ENCODE data around the gene LAMC2.
"Not testable (repeated sequence)": the region's sequence is repeated elsewhere in the genome, so short reads cannot be mapped to it uniquely, and the experiment has no call there.

The LAMC2 gene

DNA sequence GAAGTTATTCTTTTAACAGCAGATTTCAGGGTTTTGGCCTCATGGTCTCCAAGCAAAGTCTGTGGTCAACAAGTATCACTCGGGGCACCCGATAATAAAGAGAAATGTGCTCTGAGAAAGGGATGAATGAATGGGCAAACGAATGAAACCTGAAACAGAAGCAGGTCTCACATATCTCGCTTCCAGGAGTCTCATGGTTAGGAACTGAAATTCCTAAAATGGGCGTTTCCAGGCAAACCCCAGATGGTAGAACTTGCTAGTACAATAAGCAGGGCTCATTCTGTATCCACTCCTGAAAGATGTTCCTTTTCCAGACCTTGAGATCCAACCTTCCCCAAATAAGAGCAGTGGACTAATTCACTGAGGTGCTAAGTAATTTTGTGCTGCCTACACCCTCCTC lies 87.2 kb downstream of the LAMC2 start:
- no peak overlapping the region for H3K4me3 ChIP-seq (replicated peaks in 1 of 2; ENCODE audit: low read depth in 2 of 2, low read length in 2 of 2)
- DNase-seq (ENCODE audit: low read depth in 2 of 2): peak; percentile 34 to 49
- TF ChIP-seq, protein P1, sequence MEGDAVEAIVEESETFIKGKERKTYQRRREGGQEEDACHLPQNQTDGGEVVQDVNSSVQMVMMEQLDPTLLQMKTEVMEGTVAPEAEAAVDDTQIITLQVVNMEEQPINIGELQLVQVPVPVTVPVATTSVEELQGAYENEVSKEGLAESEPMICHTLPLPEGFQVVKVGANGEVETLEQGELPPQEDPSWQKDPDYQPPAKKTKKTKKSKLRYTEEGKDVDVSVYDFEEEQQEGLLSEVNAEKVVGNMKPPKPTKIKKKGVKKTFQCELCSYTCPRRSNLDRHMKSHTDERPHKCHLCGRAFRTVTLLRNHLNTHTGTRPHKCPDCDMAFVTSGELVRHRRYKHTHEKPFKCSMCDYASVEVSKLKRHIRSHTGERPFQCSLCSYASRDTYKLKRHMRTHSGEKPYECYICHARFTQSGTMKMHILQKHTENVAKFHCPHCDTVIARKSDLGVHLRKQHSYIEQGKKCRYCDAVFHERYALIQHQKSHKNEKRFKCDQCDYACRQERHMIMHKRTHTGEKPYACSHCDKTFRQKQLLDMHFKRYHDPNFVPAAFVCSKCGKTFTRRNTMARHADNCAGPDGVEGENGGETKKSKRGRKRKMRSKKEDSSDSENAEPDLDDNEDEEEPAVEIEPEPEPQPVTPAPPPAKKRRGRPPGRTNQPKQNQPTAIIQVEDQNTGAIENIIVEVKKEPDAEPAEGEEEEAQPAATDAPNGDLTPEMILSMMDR (IDR thresholded peaks at IDR 0.05; ENCODE audit: low read depth, low read length): no peak

DNA sequence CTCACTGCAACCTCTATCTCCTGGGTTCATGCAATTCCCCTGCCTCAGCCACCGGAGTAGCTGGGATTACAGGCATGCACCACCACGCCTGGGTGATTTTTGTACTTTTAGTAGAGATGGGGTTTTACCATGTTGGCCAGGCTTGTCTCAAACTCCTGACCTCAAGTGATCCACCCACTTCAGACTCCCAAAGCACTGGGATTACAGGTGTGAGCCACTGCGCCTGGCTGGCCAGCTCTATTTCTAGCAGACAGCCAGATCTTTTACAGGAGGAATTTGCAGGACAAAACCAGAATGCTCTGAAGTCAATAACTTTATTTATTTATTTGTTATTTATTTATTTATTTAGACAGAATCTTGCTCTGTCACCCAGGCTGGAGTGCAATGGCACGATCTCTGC lies 87.9 kb downstream of the LAMC2 start:
- not testable (repeated sequence) for H3K4me3 ChIP-seq (replicated peaks in 1 of 2; ENCODE audit: low read depth in 2 of 2, low read length in 2 of 2); DNase-seq (ENCODE audit: low read depth in 2 of 2)

GRCh38 chr1:183274836-183275235 lies 88.8 kb downstream of the LAMC2 start:
- no peak for DNase-seq (ENCODE audit: low read depth in 2 of 2)
- TF ChIP-seq, protein P1 (IDR thresholded peaks at IDR 0.05; ENCODE audit: low read depth, low read length): no peak
- H3K4me3 ChIP-seq (replicated peaks in 1 of 2; ENCODE audit: low read depth in 2 of 2, low read length in 2 of 2): no peak overlapping the region

DNA sequence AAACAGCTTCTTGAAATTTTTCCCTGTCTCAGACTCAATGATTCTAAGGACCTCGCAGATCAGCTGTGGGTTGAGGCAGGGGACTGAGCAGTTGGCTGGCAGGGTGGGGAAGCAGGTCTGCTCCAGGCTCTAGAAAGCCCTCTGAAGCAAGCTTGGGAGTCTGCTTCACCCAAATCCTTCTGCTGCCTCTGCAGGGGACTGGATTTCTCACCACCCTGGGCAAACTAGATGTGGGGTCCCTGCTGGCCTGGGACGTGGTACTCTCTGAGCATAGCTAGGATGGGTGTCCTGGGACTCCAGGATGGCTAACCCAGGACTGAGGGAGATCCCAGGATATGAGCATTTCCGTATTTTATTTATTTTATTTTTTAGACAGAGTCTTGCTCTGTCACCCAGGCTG lies 89.3 kb downstream of the LAMC2 start:
- TF ChIP-seq, protein P1 (IDR thresholded peaks at IDR 0.05; ENCODE audit: low read depth, low read length): no peak
- DNase-seq (ENCODE audit: low read depth in 2 of 2): no peak
- H3K4me3 ChIP-seq (replicated peaks in 1 of 2; ENCODE audit: low read depth in 2 of 2, low read length in 2 of 2): no peak overlapping the region

GRCh38 chr1:183276386-183277080 lies 90.5 kb downstream of the LAMC2 start:
- TF ChIP-seq, protein P1 (IDR thresholded peaks at IDR 0.05; ENCODE audit: low read depth, low read length): no peak
- H3K4me3 ChIP-seq (replicated peaks in 1 of 2; ENCODE audit: low read depth in 2 of 2, low read length in 2 of 2): no peak overlapping the region
- peak in 1 of 2 donors; percentile 13 for DNase-seq (ENCODE audit: low read depth in 2 of 2)

DNA sequence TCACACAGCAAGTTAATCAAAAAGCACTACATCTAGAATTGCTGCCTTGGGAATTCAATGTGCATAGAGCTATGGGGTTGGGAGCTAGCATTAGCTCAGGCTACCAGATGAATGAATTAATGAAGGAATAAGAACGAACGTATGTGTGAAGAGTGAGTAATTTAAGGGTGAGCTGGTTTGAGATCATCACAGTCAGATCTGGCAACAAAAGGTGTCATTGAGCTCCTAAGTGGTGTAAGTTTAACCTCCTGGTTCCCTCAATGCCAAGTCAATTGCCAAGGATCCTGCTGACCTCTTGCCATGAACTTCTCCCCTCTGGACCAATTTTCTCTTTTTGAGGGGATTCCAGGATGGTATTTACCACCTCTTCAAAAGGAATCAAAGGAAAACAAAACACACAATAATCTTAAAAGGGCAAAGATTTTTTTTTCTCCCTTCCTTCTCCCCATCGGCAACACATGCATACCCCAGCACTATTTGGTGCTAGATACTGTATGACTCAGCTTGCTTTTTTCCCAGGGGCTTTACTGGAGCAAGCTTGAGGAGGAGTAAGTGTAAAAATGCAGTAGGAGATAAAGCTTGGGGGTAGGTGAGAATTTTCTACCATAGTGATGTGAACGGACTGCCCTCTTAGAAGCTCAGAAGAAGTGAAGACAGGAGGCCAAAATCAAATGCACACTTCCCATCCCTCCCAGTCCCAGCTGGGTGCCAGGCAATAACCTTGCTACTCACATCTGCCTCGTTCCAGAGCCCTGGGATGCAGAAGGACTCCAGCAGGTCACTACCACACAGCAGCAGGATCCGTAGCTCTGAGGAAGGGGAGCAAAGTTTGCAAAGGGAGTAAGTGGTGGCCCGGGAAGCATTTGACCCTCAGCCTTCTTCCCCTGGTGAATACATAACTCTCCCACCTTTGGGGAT lies 92.0 kb downstream of the LAMC2 start:
- TF ChIP-seq, protein P1 (IDR thresholded peaks at IDR 0.05; ENCODE audit: low read depth, low read length): no peak
- DNase-seq (ENCODE audit: low read depth in 2 of 2): peak; percentile 82 to 96
- H3K4me3 ChIP-seq (replicated peaks in 1 of 2; ENCODE audit: low read depth in 2 of 2, low read length in 2 of 2): peak overlapping the region in 1 of 2 donors; percentile 11

Data from cardiac fibroblast (primary cell).